HepG2 (cell line): ENCODE results near the gene SSH3. TPM values are rescaled to one million over a fixed set of nuclear protein-coding genes. Genes with fewer than 3 reads are reported as not detected.

Experiments
- FOXA1 ChIP-seq, 2 experiments: fragments of 450-650 bp in 1 of 2; sonication (generic) in 1 of 2; formaldehyde crosslinking in 1 of 2; IDR thresholded peaks; 2 replicates each; pipeline versions ENCODE4 v1.4.0 to v1.6.1; 2016 to 2020; ENCODE audit warnings: missing genetic modification reagents in 1 of 2
- KLF9 ChIP-seq: IDR thresholded peaks from 2 replicates; pipeline ENCODE4 v1.6.1; 2016; ENCODE audit warnings: low read depth
- MBNL3 ChIP-seq: fragments of 250-450 bp; sonication (Bioruptor Pico); conservative IDR thresholded peaks from 2 replicates; pipeline ENCODE4 v1.8.0; 2022; ENCODE audit warnings: mild to moderate bottlenecking, inconsistent platforms
- MXD4 ChIP-seq: IDR thresholded peaks from 2 replicates; pipeline ENCODE4 v1.6.1; 2016; ENCODE audit warnings: mild to moderate bottlenecking, missing biosample characterization, missing genetic modification reagents
- SMAD9 ChIP-seq: sonication (generic); formaldehyde crosslinking; IDR thresholded peaks from 2 replicates; pipeline ENCODE4 v1.5.1; 2020; ENCODE audit warnings: mild to moderate bottlenecking, missing genetic modification reagents
- SMYD3 ChIP-seq: sonication (generic); formaldehyde crosslinking; IDR thresholded peaks from 2 replicates; pipeline ENCODE4 v1.8.1; 2023; ENCODE audit warnings: mild to moderate bottlenecking, missing genetic modification reagents
- SP4 ChIP-seq: sonication (generic); formaldehyde crosslinking; IDR thresholded peaks from 2 replicates; pipeline ENCODE4 v1.8.1; 2023; ENCODE audit warnings: mild to moderate bottlenecking, missing genetic modification reagents
- ZNF124 ChIP-seq: sonication (generic); formaldehyde crosslinking; IDR thresholded peaks from 2 replicates; pipeline ENCODE4 v1.4.0; 2020; ENCODE audit warnings: missing genetic modification reagents
- ZNF263 ChIP-seq: sonication (generic); formaldehyde crosslinking; IDR thresholded peaks from 2 replicates; pipeline ENCODE4 v1.4.0; 2020; ENCODE audit warnings: missing genetic modification reagents
- ZNF7 ChIP-seq: IDR thresholded peaks from 2 replicates; pipeline ENCODE4 v1.6.1; 2016; ENCODE audit warnings: missing biosample characterization, missing genetic modification reagents
- ZNF761 ChIP-seq: sonication (generic); formaldehyde crosslinking; conservative IDR thresholded peaks from 2 replicates; pipeline ENCODE4 v1.4.0; 2020; ENCODE audit warnings: mild to moderate bottlenecking, missing genetic modification reagents
- polyA plus RNA-seq, 8 experiments: library from polyadenylated mRNA; depleted of rRNA in 3 of 8; stranded (reverse) in 7 of 8; unstranded in 1 of 8; fragments of >200 nt; fragmentation: Illumina TruSeq in 4 of 8; extraction: Trizol in 4 of 8; gene quantifications; 2 replicates each; pipeline versions ENCODE4 v1.2.1 to v1.2.3, GENCODE V29; 2011 to 2016; ENCODE audit warnings: low read depth in 4 of 8, missing spikeins in 1 of 8, mixed read lengths in 1 of 8; ENCODE audit not compliant: insufficient read depth in 1 of 8
- total RNA-seq, 5 experiments: library from RNA; depleted of rRNA; stranded (reverse); fragments of >200 nt; fragmentation: Illumina TruSeq; extraction: Trizol; gene quantifications; 2 replicates each; pipeline ENCODE4 v1.2.3, GENCODE V29; 2016; ENCODE audit warnings: low read depth in 1 of 5
- TF ChIP-seq, protein P1 (sequence below): sonication (generic); formaldehyde crosslinking; IDR thresholded peaks from 2 replicates; pipeline ENCODE4 v1.5.1; 2020; ENCODE audit warnings: missing genetic modification reagents, mild to moderate bottlenecking, borderline replicate concordance
- TF ChIP-seq, protein P2 (sequence below): sonication (generic); formaldehyde crosslinking; IDR thresholded peaks from 2 replicates; pipeline ENCODE4 v1.4.0; 2020; ENCODE audit warnings: missing genetic modification reagents, borderline replicate concordance
- TF ChIP-seq, protein P3 (sequence below): sonication (generic); formaldehyde crosslinking; IDR thresholded peaks from 2 replicates; pipeline ENCODE4 v1.4.0; 2020; ENCODE audit warnings: mild to moderate bottlenecking, missing genetic modification reagents
- TF ChIP-seq, protein P4 (sequence below): sonication (generic); formaldehyde crosslinking; IDR thresholded peaks from 2 replicates; pipeline ENCODE4 v1.5.0; 2020; ENCODE audit warnings: mild to moderate bottlenecking, missing genetic modification reagents, borderline replicate concordance
- TF ChIP-seq, protein P5 (sequence below): sonication (generic); formaldehyde crosslinking; IDR thresholded peaks from 2 replicates; pipeline ENCODE4 v1.8.1; 2023; ENCODE audit warnings: mild to moderate bottlenecking, missing genetic modification reagents

The SSH3 gene
- total and polyA plus RNA-seq, 2 of the 13 experiments (the other 11 are each of a cell fraction or from before 2014, with no cell fraction given), result 12.4 to 18.8 TPM

DNA sequence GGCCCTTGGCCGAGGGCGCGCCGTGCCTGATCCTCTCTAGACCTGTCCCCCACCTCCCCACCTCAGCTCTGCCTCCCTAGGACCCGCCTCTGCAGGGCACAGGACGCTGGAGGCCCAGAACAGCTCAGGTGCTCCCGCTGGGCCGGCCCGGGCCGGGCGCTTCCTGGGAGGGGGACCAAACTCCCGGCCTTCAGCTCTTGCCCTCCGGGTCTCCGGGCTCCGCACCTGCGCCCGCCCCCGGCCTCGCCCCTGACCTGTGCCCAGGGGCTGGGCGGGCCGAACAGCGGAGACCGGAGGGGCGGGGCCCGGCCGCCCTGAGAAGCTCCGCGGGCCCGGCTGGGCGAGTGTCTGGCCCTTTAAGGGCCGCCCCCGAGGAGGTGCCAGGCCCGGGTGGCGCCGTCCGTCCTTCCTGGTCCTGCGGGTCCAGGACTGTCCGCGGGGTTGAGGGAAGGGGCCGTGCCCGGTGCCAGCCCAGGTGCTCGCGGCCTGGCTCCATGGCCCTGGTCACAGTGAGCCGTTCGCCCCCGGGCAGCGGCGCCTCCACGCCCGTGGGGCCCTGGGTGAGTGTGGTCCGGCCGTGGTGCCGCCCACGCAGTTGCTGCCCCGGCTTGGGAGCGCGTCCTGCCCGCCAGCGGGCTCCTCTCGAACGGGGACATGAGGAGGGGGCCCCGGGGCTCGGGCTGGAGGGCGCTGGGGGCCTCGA lies at the start of gene SSH3 (continued):
- no peak for TF ChIP-seq MBNL3 (CRISPR knock-in tag)
- TF ChIP-seq, protein P1, sequence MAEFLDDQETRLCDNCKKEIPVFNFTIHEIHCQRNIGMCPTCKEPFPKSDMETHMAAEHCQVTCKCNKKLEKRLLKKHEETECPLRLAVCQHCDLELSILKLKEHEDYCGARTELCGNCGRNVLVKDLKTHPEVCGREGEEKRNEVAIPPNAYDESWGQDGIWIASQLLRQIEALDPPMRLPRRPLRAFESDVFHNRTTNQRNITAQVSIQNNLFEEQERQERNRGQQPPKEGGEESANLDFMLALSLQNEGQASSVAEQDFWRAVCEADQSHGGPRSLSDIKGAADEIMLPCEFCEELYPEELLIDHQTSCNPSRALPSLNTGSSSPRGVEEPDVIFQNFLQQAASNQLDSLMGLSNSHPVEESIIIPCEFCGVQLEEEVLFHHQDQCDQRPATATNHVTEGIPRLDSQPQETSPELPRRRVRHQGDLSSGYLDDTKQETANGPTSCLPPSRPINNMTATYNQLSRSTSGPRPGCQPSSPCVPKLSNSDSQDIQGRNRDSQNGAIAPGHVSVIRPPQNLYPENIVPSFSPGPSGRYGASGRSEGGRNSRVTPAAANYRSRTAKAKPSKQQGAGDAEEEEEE (CRISPR knock-in tag), result no peak
- TF ChIP-seq SMYD3 (CRISPR knock-in tag), result no peak
- TF ChIP-seq ZNF124 (CRISPR knock-in tag), result no peak
- peak; percentile 40; the same call in 1 of the 2 replicates for TF ChIP-seq ZNF761 (CRISPR knock-in tag)
- TF ChIP-seq MXD4 (CRISPR knock-in tag), result no peak
- no peak for TF ChIP-seq SMAD9 (CRISPR knock-in tag)
- no peak for TF ChIP-seq ZNF7 (CRISPR knock-in tag)
- TF ChIP-seq, protein P2, sequence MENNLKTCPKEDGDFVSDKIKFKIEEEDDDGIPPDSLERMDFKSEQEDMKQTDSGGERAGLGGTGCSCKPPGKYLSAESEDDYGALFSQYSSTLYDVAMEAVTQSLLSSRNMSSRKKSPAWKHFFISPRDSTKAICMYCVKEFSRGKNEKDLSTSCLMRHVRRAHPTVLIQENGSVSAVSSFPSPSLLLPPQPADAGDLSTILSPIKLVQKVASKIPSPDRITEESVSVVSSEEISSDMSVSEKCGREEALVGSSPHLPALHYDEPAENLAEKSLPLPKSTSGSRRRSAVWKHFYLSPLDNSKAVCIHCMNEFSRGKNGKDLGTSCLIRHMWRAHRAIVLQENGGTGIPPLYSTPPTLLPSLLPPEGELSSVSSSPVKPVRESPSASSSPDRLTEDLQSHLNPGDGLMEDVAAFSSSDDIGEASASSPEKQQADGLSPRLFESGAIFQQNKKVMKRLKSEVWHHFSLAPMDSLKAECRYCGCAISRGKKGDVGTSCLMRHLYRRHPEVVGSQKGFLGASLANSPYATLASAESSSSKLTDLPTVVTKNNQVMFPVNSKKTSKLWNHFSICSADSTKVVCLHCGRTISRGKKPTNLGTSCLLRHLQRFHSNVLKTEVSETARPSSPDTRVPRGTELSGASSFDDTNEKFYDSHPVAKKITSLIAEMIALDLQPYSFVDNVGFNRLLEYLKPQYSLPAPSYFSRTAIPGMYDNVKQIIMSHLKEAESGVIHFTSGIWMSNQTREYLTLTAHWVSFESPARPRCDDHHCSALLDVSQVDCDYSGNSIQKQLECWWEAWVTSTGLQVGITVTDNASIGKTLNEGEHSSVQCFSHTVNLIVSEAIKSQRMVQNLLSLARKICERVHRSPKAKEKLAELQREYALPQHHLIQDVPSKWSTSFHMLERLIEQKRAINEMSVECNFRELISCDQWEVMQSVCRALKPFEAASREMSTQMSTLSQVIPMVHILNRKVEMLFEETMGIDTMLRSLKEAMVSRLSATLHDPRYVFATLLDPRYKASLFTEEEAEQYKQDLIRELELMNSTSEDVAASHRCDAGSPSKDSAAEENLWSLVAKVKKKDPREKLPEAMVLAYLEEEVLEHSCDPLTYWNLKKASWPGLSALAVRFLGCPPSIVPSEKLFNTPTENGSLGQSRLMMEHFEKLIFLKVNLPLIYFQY, result peak; percentile 63; the same call in 1 of the 2 replicates
- TF ChIP-seq, protein P3, sequence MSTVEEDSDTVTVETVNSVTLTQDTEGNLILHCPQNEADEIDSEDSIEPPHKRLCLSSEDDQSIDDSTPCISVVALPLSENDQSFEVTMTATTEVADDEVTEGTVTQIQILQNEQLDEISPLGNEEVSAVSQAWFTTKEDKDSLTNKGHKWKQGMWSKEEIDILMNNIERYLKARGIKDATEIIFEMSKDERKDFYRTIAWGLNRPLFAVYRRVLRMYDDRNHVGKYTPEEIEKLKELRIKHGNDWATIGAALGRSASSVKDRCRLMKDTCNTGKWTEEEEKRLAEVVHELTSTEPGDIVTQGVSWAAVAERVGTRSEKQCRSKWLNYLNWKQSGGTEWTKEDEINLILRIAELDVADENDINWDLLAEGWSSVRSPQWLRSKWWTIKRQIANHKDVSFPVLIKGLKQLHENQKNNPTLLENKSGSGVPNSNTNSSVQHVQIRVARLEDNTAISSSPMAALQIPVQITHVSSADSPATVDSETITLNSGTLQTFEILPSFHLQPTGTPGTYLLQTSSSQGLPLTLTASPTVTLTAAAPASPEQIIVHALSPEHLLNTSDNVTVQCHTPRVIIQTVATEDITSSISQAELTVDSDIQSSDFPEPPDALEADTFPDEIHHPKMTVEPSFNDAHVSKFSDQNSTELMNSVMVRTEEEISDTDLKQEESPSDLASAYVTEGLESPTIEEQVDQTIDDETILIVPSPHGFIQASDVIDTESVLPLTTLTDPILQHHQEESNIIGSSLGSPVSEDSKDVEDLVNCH (CRISPR knock-in tag), result no peak
- peak; percentile 20 for TF ChIP-seq ZNF263 (CRISPR knock-in tag)
- TF ChIP-seq KLF9 (CRISPR knock-in tag), result no peak
- TF ChIP-seq SP4 (CRISPR knock-in tag), result no peak
- TF ChIP-seq, protein P4, sequence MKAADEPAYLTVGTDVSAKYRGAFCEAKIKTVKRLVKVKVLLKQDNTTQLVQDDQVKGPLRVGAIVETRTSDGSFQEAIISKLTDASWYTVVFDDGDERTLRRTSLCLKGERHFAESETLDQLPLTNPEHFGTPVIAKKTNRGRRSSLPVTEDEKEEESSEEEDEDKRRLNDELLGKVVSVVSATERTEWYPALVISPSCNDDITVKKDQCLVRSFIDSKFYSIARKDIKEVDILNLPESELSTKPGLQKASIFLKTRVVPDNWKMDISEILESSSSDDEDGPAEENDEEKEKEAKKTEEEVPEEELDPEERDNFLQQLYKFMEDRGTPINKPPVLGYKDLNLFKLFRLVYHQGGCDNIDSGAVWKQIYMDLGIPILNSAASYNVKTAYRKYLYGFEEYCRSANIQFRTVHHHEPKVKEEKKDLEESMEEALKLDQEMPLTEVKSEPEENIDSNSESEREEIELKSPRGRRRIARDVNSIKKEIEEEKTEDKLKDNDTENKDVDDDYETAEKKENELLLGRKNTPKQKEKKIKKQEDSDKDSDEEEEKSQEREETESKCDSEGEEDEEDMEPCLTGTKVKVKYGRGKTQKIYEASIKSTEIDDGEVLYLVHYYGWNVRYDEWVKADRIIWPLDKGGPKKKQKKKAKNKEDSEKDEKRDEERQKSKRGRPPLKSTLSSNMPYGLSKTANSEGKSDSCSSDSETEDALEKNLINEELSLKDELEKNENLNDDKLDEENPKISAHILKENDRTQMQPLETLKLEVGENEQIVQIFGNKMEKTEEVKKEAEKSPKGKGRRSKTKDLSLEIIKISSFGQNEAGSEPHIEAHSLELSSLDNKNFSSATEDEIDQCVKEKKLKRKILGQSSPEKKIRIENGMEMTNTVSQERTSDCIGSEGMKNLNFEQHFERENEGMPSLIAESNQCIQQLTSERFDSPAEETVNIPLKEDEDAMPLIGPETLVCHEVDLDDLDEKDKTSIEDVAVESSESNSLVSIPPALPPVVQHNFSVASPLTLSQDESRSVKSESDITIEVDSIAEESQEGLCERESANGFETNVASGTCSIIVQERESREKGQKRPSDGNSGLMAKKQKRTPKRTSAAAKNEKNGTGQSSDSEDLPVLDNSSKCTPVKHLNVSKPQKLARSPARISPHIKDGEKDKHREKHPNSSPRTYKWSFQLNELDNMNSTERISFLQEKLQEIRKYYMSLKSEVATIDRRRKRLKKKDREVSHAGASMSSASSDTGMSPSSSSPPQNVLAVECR (CRISPR knock-in tag), result peak; percentile 79
- TF ChIP-seq, protein P5, sequence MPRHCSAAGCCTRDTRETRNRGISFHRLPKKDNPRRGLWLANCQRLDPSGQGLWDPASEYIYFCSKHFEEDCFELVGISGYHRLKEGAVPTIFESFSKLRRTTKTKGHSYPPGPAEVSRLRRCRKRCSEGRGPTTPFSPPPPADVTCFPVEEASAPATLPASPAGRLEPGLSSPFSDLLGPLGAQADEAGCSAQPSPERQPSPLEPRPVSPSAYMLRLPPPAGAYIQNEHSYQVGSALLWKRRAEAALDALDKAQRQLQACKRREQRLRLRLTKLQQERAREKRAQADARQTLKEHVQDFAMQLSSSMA (CRISPR knock-in tag), result no peak
- TF ChIP-seq FOXA1 (IDR thresholded peaks at IDR 0.05), result no peak
- 0 out of 2 replicates have a peak, but pooled peaks have one; percentile 7 for TF ChIP-seq FOXA1 (CRISPR knock-in tag; IDR thresholded peaks at IDR 0.05)
